ENCODE results near the gene PRDX4. TPM values are rescaled to one million over a fixed set of nuclear protein-coding genes. Genes with fewer than 3 reads are reported as not detected.

The PRDX4 gene
- total RNA-seq, 4 donors from 2014 or later: 106 to 140 (median 120) TPM

Other genes starting within 250 kb of the PRDX4 start
- gene ACOT9, start 75.8 kb downstream of the PRDX4 start, total RNA-seq: 10 to 100 TPM; 39.0 to 65.3 (median 57.3) TPM
- 1,000 to 10,000 TPM; 1,071 to 2,815 (median 2,155) TPM for gene SAT1, start 115.7 kb downstream of the PRDX4 start, total RNA-seq
- 10 to 100 TPM in 1 of 4 donors, 1 to 10 TPM in 3; 4.4 to 10.0 (median 4.9) TPM for gene APOO, start 240.4 kb downstream of the PRDX4 start, total RNA-seq
- gene CXorf58, start 240.5 kb downstream of the PRDX4 start, total RNA-seq: not detected